IPS-18a (cell line): ENCODE results near the gene EIF2B5.

Experiments
- H3K27ac ChIP-seq: one replicate; pipeline ENCODE4 v1.5.1; 2013; ENCODE audit warnings: low read length
- H3K27me3 ChIP-seq: one replicate; pipeline ENCODE4 v1.6.1; 2013; ENCODE audit warnings: mild to moderate bottlenecking, low read length; ENCODE audit not compliant: control insufficient read depth, insufficient read depth
- H3K36me3 ChIP-seq: one replicate; pipeline ENCODE4 v1.6.1; 2013; ENCODE audit warnings: low read depth, low read length; ENCODE audit not compliant: control insufficient read depth
- H3K4me1 ChIP-seq: one replicate; pipeline ENCODE4 v1.6.1; 2013; ENCODE audit warnings: low read depth, low read length; ENCODE audit not compliant: control insufficient read depth
- H3K4me3 ChIP-seq: one replicate; pipeline ENCODE4 v1.5.1; 2013; ENCODE audit warnings: low read length
- H3K9ac ChIP-seq: one replicate; pipeline ENCODE4 v1.6.1; 2013; ENCODE audit warnings: mild to moderate bottlenecking, low read length, moderate library complexity
- H3K9me3 ChIP-seq: one replicate; pipeline ENCODE4 v1.6.1; 2013; ENCODE audit warnings: low read depth, low read length; ENCODE audit not compliant: control insufficient read depth

The EIF2B5 gene

DNA sequence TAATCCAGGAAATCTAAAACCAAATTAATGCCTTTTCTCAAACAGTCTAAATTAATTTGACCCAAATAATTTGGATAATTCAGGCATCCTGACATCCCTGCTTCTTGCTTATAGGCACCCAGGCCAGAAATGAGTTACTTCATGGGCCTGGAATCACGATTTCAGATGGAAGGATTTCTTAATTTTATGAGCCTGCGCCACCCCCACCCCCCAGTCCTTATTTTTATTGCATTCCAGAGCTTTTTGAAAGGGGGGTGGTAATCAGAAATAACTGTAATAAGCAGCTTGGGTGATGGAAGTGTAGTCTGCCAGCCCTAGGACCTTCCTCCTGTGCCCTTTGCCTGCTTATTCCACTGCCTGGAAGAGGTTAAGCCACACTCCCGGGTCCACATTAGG is 40.8 kb downstream of the EIF2B5 start:
- Histone ChIP-seq H3K4me1 (peaks cover 15% of the 10 kb centered on the region), H3K27ac (peak overlapping the region; percentile 84), H3K9me3 (no peaks in the 10 kb centered on the region), H3K4me3 (peak overlapping the region; percentile 95), H3K36me3 (peaks cover 50% of the 10 kb centered on the region), H3K27me3 (no peaks in the 10 kb centered on the region), H3K9ac (peak overlapping the region; percentile 91)

GRCh38 chr3:184176377-184177330 is 41.5 kb downstream of the EIF2B5 start:
- Histone ChIP-seq H3K27me3 (no peaks in the 10 kb centered on the region), H3K4me3 (peak overlapping the region; percentile 95), H3K9ac (peak overlapping the region; percentile 91), H3K9me3 (no peaks in the 10 kb centered on the region), H3K27ac (peak overlapping the region; percentile 91), H3K4me1 (peaks cover 15% of the 10 kb centered on the region), H3K36me3 (peaks cover 51% of the 10 kb centered on the region)

GRCh38 chr3:184177331-184177731 is 42.2 kb downstream of the EIF2B5 start:
- Histone ChIP-seq H3K9ac (peak overlapping the region; percentile 91), H3K9me3 (no peaks in the 10 kb centered on the region), H3K27me3 (no peaks in the 10 kb centered on the region), H3K4me3 (peak overlapping the region; percentile 95), H3K4me1 (peaks cover 15% of the 10 kb centered on the region), H3K27ac (peak overlapping the region; percentile 91), H3K36me3 (peaks cover 54% of the 10 kb centered on the region)

DNA sequence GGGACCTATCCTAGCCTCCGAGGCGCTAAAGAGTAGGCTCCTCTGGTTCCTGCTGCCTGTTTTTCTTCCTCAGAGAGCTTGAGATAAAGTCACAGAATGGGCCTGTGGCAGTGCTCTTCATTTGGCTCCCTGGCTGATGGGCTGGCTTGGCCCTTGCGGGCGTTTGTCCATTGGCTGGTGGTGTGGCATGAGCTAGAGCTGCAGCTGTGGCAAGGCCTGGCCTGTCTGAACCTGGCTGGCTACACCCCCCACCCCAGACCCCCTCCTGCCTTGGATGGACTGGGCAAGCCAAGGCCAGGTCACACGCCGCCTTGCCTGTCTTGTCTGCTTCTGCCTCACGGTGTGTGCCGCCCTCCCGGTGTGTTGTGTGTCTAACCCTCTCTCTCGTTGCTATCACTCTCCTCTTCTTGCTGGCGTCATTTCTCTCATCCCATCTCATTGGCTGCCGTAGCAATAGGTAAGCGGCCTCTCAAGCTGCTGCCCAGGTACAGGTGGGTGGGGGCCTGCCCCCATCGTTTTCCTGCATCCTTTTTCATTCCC is 42.7 kb downstream of the EIF2B5 start:
- Histone ChIP-seq H3K36me3 (peaks cover 59% of the 10 kb centered on the region), H3K9me3 (no peaks in the 10 kb centered on the region), H3K4me1 (peaks cover 15% of the 10 kb centered on the region), H3K9ac (peak overlapping the region; percentile 91), H3K27me3 (no peaks in the 10 kb centered on the region), H3K4me3 (no peak overlapping the region), H3K27ac (peak overlapping the region; percentile 91)

DNA sequence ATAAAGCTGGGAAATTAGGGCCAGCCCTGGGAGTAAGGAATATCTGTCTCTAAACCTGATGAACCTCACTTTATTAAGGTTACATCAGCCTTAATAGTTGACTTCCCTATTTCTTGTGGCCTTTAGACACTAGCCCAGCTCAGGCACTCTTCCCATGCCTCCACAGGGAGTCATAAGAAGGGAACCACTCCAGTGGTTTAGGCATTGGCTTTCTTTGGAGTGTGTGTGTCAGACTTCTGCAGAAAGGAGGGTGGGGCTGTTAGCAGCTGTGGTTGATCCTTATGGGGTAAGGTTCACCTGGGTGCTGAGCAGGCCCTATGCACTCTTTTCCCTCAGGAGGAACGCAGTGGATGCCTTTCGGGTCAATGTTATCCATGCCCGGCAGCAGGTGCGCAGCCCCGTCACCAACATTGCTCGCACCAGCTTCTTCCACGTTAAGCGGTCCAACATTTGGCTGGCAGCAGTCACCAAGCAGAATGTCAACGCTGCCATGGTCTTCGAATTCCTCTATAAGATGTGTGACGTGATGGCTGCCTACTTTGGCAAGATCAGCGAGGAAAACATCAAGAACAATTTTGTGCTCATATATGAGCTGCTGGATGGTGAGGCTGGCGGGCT is 43.5 kb downstream of the EIF2B5 start:
- Histone ChIP-seq H3K36me3 (peaks cover 67% of the 10 kb centered on the region), H3K9ac (no peak overlapping the region), H3K4me3 (no peak overlapping the region), H3K27ac (no peak overlapping the region), H3K4me1 (peaks cover 15% of the 10 kb centered on the region), H3K9me3 (no peaks in the 10 kb centered on the region), H3K27me3 (no peaks in the 10 kb centered on the region)

DNA sequence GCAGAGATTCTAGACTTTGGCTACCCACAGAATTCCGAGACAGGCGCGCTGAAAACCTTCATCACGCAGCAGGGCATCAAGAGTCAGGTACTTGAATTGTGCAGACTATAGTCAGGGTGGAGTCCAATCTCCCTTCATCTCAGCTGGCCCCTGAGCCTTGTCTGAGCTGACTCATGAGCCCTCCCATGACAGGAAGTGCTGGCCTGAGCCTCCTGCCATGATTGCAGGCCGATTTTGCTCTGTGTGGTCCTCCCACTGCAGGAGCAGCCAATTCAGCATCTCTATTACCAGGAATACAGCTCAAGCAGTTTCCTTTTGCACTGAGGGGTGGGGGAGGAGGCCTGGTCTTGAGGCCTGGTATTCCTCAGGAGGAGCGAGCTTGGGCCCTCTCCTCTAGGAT is 45.0 kb downstream of the EIF2B5 start:
- Histone ChIP-seq H3K36me3 (peaks cover 75% of the 10 kb centered on the region), H3K27ac (no peak overlapping the region), H3K4me3 (no peak overlapping the region), H3K9me3 (no peaks in the 10 kb centered on the region), H3K4me1 (peaks cover 19% of the 10 kb centered on the region), H3K27me3 (no peaks in the 10 kb centered on the region), H3K9ac (no peak overlapping the region)

DNA sequence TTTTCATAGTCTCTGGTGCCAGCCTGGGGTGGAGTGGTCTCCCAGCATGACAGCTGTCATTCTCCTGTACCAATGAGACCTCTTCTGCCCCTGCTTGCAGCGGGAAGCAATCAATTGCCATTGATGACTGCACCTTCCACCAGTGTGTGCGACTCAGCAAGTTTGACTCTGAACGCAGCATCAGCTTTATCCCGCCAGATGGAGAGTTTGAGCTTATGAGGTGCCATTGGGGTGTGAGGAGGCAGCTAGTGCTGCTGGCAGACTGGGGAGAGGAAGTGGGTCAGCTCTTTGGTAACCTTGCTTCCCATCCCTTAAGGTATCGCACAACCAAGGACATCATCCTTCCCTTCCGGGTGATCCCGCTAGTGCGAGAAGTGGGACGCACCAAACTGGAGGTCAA is 46.4 kb downstream of the EIF2B5 start:
- Histone ChIP-seq H3K27ac (no peak overlapping the region), H3K4me3 (no peak overlapping the region), H3K4me1 (peaks cover 19% of the 10 kb centered on the region), H3K9me3 (no peaks in the 10 kb centered on the region), H3K9ac (no peak overlapping the region), H3K27me3 (no peaks in the 10 kb centered on the region), H3K36me3 (peaks cover 75% of the 10 kb centered on the region)

DNA sequence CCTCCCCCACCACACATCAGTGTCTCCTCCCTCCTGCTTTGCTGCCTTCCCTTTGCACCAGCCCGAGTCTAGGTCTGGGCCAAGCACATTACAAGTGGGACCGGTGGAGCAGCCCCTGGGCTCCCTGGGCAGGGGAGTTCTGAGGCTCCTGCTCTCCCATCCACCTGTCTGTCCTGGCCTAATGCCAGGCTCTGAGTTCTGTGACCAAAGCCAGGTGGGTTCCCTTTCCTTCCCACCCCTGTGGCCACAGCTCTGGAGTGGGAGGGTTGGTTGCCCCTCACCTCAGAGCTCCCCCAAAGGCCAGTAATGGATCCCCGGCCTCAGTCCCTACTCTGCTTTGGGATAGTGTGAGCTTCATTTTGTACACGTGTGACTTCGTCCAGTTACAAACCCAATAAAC is 48.5 kb downstream of the EIF2B5 start:
- no peaks in the 10 kb centered on the region for H3K27me3 ChIP-seq
- no peak overlapping the region for H3K27ac ChIP-seq
- H3K36me3 ChIP-seq, result peaks cover 66% of the 10 kb centered on the region

GRCh38 chr3:184184546-184185230 is 49.5 kb downstream of the EIF2B5 start:
- Histone ChIP-seq H3K27me3 (no peaks in the 10 kb centered on the region), H3K36me3 (peaks cover 66% of the 10 kb centered on the region), H3K4me1 (peaks cover 11% of the 10 kb centered on the region), H3K9ac (peak overlapping the region; percentile 62), H3K27ac (peak overlapping the region; percentile 42), H3K4me3 (peak overlapping the region; percentile 88), H3K9me3 (no peaks in the 10 kb centered on the region)

More for the DNA sequence above, 48.5 kb downstream of the EIF2B5 start:
- no peak overlapping the region for H3K9ac ChIP-seq
- H3K9me3 ChIP-seq, result no peaks in the 10 kb centered on the region
- no peak overlapping the region for H3K4me3 ChIP-seq
- peaks cover 11% of the 10 kb centered on the region for H3K4me1 ChIP-seq

DNA sequence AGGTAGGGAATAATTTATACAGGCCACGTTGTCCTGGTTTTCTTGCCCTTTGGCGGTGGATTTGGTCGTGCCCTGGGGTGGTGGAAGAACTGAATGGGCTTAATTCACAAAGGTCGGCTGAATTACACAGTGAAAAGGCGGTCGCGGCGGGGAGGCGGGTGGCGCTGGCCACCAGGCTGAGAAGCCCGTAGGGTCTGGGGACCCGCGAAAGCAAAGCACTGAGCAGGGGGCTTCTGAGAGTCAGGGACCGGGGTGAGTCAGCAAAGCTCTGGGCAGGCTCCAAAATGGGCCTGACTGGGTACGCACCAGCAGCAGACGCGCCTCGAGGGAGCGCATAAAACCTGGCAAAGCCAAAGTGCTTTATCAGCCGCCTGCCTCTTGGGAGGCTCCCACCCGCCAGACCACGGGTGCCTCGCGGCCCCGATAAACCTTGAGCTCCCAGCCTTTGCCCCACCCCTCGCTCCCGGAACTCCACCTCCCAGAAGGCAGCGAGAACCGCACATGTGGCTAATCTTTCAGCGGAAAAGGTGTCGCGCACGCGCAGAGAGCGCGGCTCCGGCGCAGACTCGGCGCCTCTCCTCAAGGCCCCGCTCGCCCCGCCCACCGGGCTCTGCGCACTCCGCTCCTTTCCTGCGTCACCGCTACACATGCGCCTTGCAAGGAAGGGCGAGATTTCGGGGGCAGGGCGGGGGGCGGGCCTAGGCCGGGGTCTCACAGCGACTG is 50.5 kb downstream of the EIF2B5 start:
- peaks cover 11% of the 10 kb centered on the region for H3K4me1 ChIP-seq
- H3K27ac ChIP-seq, result peak overlapping the region; percentile 42
- H3K27me3 ChIP-seq, result no peaks in the 10 kb centered on the region
- H3K9ac ChIP-seq, result peak overlapping the region; percentile 69
- peaks cover 66% of the 10 kb centered on the region for H3K36me3 ChIP-seq
- H3K4me3 ChIP-seq, result peak overlapping the region; percentile 88
- no peaks in the 10 kb centered on the region for H3K9me3 ChIP-seq
